HL-60 (cell line): ENCODE measurements around the gene SP3.

Experiments used
- CTCF ChIP-seq: IDR thresholded peaks from one replicate; pipeline ENCODE4 v1.5.1; 2011; ENCODE audit warnings: low read length, control low read depth, inconsistent platforms; ENCODE audit not compliant: insufficient read depth
- POLR2AphosphoS5 ChIP-seq: IDR thresholded peaks from 2 replicates; pipeline ENCODE4 v1.6.1; 2012; ENCODE audit warnings: low read depth
- REST ChIP-seq: IDR thresholded peaks from 2 replicates; pipeline ENCODE4 v1.6.1; 2012; ENCODE audit warnings: low read depth; ENCODE audit not compliant: insufficient replicate concordance
- SPI1 ChIP-seq: IDR thresholded peaks from 2 replicates; pipeline ENCODE4 v1.6.1; 2012; ENCODE audit warnings: low read depth, mild to moderate bottlenecking, borderline replicate concordance

GRCh38 chr2:173999272-173999671 lies 34.1 kb upstream of the SP3 start:
- TF ChIP-seq POLR2AphosphoS5 (no peak), CTCF (no peak), SPI1 (no peak), REST (no peak)
